A204.1 (cell line): ENCODE results near the gene DBNDD2.

Source experiments
- FAIRE-seq: peaks from 2 replicates; lab custom pipeline; 2012; peaks lifted over from hg19 to GRCh38; lab: Jason Lieb, UNC

DBNDD2 gene

GRCh38 chr20:45452238-45452637 lies 44.1 kb downstream of the DBNDD2 start:
- FAIRE-seq = no peak

- no peak for FAIRE-seq
Observed at GRCh38 chr20:45452772-45453691, 44.9 kb downstream of the DBNDD2 start.

- no peak for FAIRE-seq
Observed at GRCh38 chr20:45456632-45457031, 48.5 kb downstream of the DBNDD2 start.

GRCh38 chr20:45459606-45460005 lies 51.5 kb downstream of the DBNDD2 start:
- no peak for FAIRE-seq
